Measurements from ENCODE around the gene CERCAM. TPM values are rescaled to one million over a fixed set of nuclear protein-coding genes. Genes with fewer than 3 reads are reported as not detected.

Gene CERCAM
- polyA plus RNA-seq, 1 donor from 2014 or later = 1.1 TPM

- TF ChIP-seq, protein P1, sequence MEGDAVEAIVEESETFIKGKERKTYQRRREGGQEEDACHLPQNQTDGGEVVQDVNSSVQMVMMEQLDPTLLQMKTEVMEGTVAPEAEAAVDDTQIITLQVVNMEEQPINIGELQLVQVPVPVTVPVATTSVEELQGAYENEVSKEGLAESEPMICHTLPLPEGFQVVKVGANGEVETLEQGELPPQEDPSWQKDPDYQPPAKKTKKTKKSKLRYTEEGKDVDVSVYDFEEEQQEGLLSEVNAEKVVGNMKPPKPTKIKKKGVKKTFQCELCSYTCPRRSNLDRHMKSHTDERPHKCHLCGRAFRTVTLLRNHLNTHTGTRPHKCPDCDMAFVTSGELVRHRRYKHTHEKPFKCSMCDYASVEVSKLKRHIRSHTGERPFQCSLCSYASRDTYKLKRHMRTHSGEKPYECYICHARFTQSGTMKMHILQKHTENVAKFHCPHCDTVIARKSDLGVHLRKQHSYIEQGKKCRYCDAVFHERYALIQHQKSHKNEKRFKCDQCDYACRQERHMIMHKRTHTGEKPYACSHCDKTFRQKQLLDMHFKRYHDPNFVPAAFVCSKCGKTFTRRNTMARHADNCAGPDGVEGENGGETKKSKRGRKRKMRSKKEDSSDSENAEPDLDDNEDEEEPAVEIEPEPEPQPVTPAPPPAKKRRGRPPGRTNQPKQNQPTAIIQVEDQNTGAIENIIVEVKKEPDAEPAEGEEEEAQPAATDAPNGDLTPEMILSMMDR (IDR thresholded peaks at IDR 0.05; ENCODE audit: poor library complexity, severe bottlenecking) = no peak
- TF ChIP-seq EP300 (conservative IDR thresholded peaks at IDR 0.05; ENCODE audit: poor library complexity, severe bottlenecking) = no peak
- TF ChIP-seq TAF1 (IDR thresholded peaks at IDR 0.05; ENCODE audit: low read depth) = no peak
Observed at GRCh38 chr9:128470560-128470959, 49.9 kb downstream of the CERCAM start (continued).

DNA sequence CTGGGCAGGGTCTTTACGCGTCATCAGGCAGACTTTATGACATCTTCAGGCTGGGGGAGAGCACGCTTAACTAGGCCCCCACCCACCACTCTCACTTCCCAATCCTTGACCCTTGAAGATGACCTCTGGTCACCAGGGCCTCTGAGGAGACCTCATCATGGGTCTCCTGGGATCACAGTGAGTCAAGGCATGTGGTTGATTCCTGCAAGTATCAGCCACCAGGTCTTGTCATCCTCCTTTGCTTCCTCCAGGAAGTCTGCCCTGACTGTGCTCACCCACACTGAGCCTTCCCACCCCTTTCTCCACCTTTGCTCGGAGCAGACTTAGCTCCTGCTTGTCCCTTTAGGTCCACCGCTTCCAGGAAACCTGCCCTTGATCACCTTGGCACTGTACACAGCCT lies 52.4 kb downstream of the CERCAM start:
- no peaks in the 10 kb centered on the region for H3K27me3 ChIP-seq (ENCODE audit: insufficient read depth, low read depth, low read length)
- H3K9ac ChIP-seq (ENCODE audit: low read length) = no peak overlapping the region
- TF ChIP-seq, protein P1 (IDR thresholded peaks at IDR 0.05; ENCODE audit: poor library complexity, severe bottlenecking) = no peak
- H3K27ac ChIP-seq (ENCODE audit: low read length) = no peak overlapping the region
- no peak overlapping the region for H2AFZ ChIP-seq (ENCODE audit: low read depth, low read length)
- no peaks in the 10 kb centered on the region for H3K36me3 ChIP-seq (ENCODE audit: insufficient read depth, low read length)
- H3F3A ChIP-seq (ENCODE audit: insufficient read depth, low read length, poor library complexity, severe bottlenecking) = no peaks in the 10 kb centered on the region
- H3K4me2 ChIP-seq (ENCODE audit: low read length) = no peak overlapping the region
- no peak overlapping the region for H3K4me3 ChIP-seq (ENCODE audit: low read length)
- H3K9me2 ChIP-seq (ENCODE audit: insufficient read depth, low read length) = no peaks in the 10 kb centered on the region
- H3K9me3 ChIP-seq (ENCODE audit: low read length) = no peaks in the 10 kb centered on the region
- no peaks in the 10 kb centered on the region for H3K79me2 ChIP-seq (replicated peaks; ENCODE audit: insufficient read depth, low read length)
- H4K20me1 ChIP-seq (ENCODE audit: insufficient read depth) = no peaks in the 10 kb centered on the region

- H3K79me2 ChIP-seq (replicated peaks; ENCODE audit: insufficient read depth, low read length) = no peaks in the 10 kb centered on the region
- no peaks in the 10 kb centered on the region for H3K36me3 ChIP-seq (ENCODE audit: insufficient read depth, low read length)
- H2AFZ ChIP-seq (ENCODE audit: low read depth, low read length) = no peak overlapping the region
- H3K27me3 ChIP-seq (ENCODE audit: insufficient read depth, low read depth, low read length) = no peaks in the 10 kb centered on the region
- H3K4me2 ChIP-seq (ENCODE audit: low read length) = no peak overlapping the region
- no peak overlapping the region for H3K4me3 ChIP-seq (ENCODE audit: low read length)
- TF ChIP-seq REST (IDR thresholded peaks at IDR 0.05; ENCODE audit: borderline replicate concordance) = no peak
- TF ChIP-seq MXI1 (conservative IDR thresholded peaks at IDR 0.05; ENCODE audit: poor library complexity, severe bottlenecking) = no peak
- TF ChIP-seq SMC3 (conservative IDR thresholded peaks at IDR 0.05; ENCODE audit: poor library complexity) = no peak
- no peak for TF ChIP-seq EZH2 (IDR thresholded peaks at IDR 0.05; ENCODE audit: borderline replicate concordance, insufficient read depth, low read length, poor library complexity, severe bottlenecking)
- TF ChIP-seq, protein P1 (IDR thresholded peaks at IDR 0.05; ENCODE audit: poor library complexity, severe bottlenecking) = no peak
- no peak for TF ChIP-seq POLR2AphosphoS5 (IDR thresholded peaks at IDR 0.05)
- no peak for TF ChIP-seq EP300 (conservative IDR thresholded peaks at IDR 0.05; ENCODE audit: poor library complexity, severe bottlenecking)
- no peak for TF ChIP-seq RAD21 (conservative IDR thresholded peaks at IDR 0.05)
- no peak for TF ChIP-seq TAF1 (IDR thresholded peaks at IDR 0.05; ENCODE audit: low read depth)
- H3K9me3 ChIP-seq (ENCODE audit: low read length) = no peaks in the 10 kb centered on the region
- no peaks in the 10 kb centered on the region for H3K9me2 ChIP-seq (ENCODE audit: insufficient read depth, low read length)
- H3K9ac ChIP-seq (ENCODE audit: low read length) = no peak overlapping the region
- no peaks in the 10 kb centered on the region for H3F3A ChIP-seq (ENCODE audit: insufficient read depth, low read length, poor library complexity, severe bottlenecking)
- H3K27ac ChIP-seq (ENCODE audit: low read length) = no peak overlapping the region
- H4K20me1 ChIP-seq (ENCODE audit: insufficient read depth) = no peaks in the 10 kb centered on the region
Observed at GRCh38 chr9:128475867-128476266, 55.2 kb downstream of the CERCAM start.
